IPS-20b (cell line): ENCODE data around the gene KIF1B.

Experiments
- H3K27ac ChIP-seq: one replicate; pipeline ENCODE4 v1.5.1; 2013; ENCODE audit warnings: low read length
- H3K27me3 ChIP-seq: 2 replicates; pipeline ENCODE4 v1.6.1; 2013; ENCODE audit warnings: mild to moderate bottlenecking, low read length, inconsistent platforms; ENCODE audit not compliant: insufficient read depth
- H3K36me3 ChIP-seq: 2 replicates; pipeline ENCODE4 v1.6.1; 2013; ENCODE audit warnings: low read depth, mild to moderate bottlenecking, inconsistent platforms, low read length, moderate library complexity; ENCODE audit not compliant: insufficient read depth
- H3K4me1 ChIP-seq: 2 replicates; pipeline ENCODE4 v1.6.1; 2013; ENCODE audit warnings: mild to moderate bottlenecking, control low read depth, inconsistent platforms, low read length, moderate library complexity; ENCODE audit not compliant: insufficient read depth
- H3K4me3 ChIP-seq: 2 replicates; pipeline ENCODE4 v1.5.1; 2013; ENCODE audit warnings: mild to moderate bottlenecking, low read length, inconsistent platforms
- H3K9ac ChIP-seq: 2 replicates; pipeline ENCODE4 v1.6.1; 2013; ENCODE audit warnings: low read depth, mild to moderate bottlenecking, inconsistent platforms, low read length, moderate library complexity
- H3K9me3 ChIP-seq: 2 replicates; pipeline ENCODE4 v1.6.1; 2013; ENCODE audit warnings: mild to moderate bottlenecking, low read depth, low read length, inconsistent platforms; ENCODE audit not compliant: insufficient read depth

KIF1B gene

GRCh38 chr1:10384219-10384618 is 173.8 kb downstream of the KIF1B start:
- no peak overlapping the region for H3K9ac ChIP-seq
- no peak overlapping the region for H3K4me3 ChIP-seq
- H3K9me3 ChIP-seq, result no peaks in the 10 kb centered on the region
- no peak overlapping the region for H3K27ac ChIP-seq
- no peaks in the 10 kb centered on the region for H3K27me3 ChIP-seq
- peaks cover 7% of the 10 kb centered on the region; the same call in 1 of the 2 replicates for H3K4me1 ChIP-seq
- peaks cover 36% of the 10 kb centered on the region for H3K36me3 ChIP-seq

GRCh38 chr1:10386761-10387676 is 176.6 kb downstream of the KIF1B start:
- no peaks in the 10 kb centered on the region for H3K27me3 ChIP-seq
- peak overlapping the region; percentile 40; the same call in 1 of the 2 replicates for H3K9ac ChIP-seq
- H3K9me3 ChIP-seq, result no peaks in the 10 kb centered on the region
- peaks cover 15% of the 10 kb centered on the region; the same call in 1 of the 2 replicates for H3K36me3 ChIP-seq
- H3K27ac ChIP-seq, result no peak overlapping the region
- peaks cover 7% of the 10 kb centered on the region; the same call in 1 of the 2 replicates for H3K4me1 ChIP-seq
- H3K4me3 ChIP-seq, result no peak overlapping the region

GRCh38 chr1:10387677-10388386 is 177.5 kb downstream of the KIF1B start:
- Histone ChIP-seq H3K27me3 (no peaks in the 10 kb centered on the region), H3K27ac (peak overlapping the region; percentile 48), H3K4me1 (peaks cover 7% of the 10 kb centered on the region; the same call in 1 of the 2 replicates), H3K36me3 (peaks cover 15% of the 10 kb centered on the region; the same call in 1 of the 2 replicates), H3K9me3 (no peaks in the 10 kb centered on the region), H3K4me3 (no peak overlapping the region), H3K9ac (peak overlapping the region; percentile 40; the same call in 1 of the 2 replicates)

GRCh38 chr1:10388387-10388715 is 178.0 kb downstream of the KIF1B start:
- Histone ChIP-seq H3K4me3 (no peak overlapping the region), H3K36me3 (peaks cover 11% of the 10 kb centered on the region; the same call in 1 of the 2 replicates), H3K27ac (no peak overlapping the region), H3K9me3 (no peaks in the 10 kb centered on the region), H3K9ac (peak overlapping the region; percentile 40; the same call in 1 of the 2 replicates), H3K4me1 (peaks cover 7% of the 10 kb centered on the region; the same call in 1 of the 2 replicates), H3K27me3 (no peaks in the 10 kb centered on the region)

- no peaks in the 10 kb centered on the region for H3K9me3 ChIP-seq
Measured at GRCh38 chr1:10389271-10389973, 179.1 kb downstream of the KIF1B start.

GRCh38 chr1:10396870-10397269 is 186.5 kb downstream of the KIF1B start:
- no peak overlapping the region for H3K4me3 ChIP-seq
- H3K36me3 ChIP-seq, result peaks cover 16% of the 10 kb centered on the region
- no peak overlapping the region for H3K27ac ChIP-seq
- H3K9me3 ChIP-seq, result no peaks in the 10 kb centered on the region
- H3K27me3 ChIP-seq, result no peaks in the 10 kb centered on the region
- peaks cover 8% of the 10 kb centered on the region; the same call in 1 of the 2 replicates for H3K4me1 ChIP-seq
- H3K9ac ChIP-seq, result no peak overlapping the region

More at GRCh38 chr1:10389271-10389973, 179.1 kb downstream of the KIF1B start:
- H3K4me1 ChIP-seq, result peaks cover 7% of the 10 kb centered on the region; the same call in 1 of the 2 replicates
- H3K27ac ChIP-seq, result no peak overlapping the region
- no peak overlapping the region for H3K4me3 ChIP-seq
- H3K36me3 ChIP-seq, result peaks cover 6% of the 10 kb centered on the region; the same call in 1 of the 2 replicates
- H3K27me3 ChIP-seq, result no peaks in the 10 kb centered on the region
- H3K9ac ChIP-seq, result no peak overlapping the region

GRCh38 chr1:10398278-10398733 is 187.9 kb downstream of the KIF1B start:
- H3K9ac ChIP-seq, result peak overlapping the region; percentile 82; the same call in 1 of the 2 replicates
- peaks cover 8% of the 10 kb centered on the region; the same call in 1 of the 2 replicates for H3K4me1 ChIP-seq
- H3K27ac ChIP-seq, result peak overlapping the region; percentile 1
- H3K4me3 ChIP-seq, result peak overlapping the region; percentile 82
- H3K27me3 ChIP-seq, result no peaks in the 10 kb centered on the region
- H3K36me3 ChIP-seq, result peaks cover 30% of the 10 kb centered on the region
- H3K9me3 ChIP-seq, result no peaks in the 10 kb centered on the region

- Histone ChIP-seq H3K27me3 (no peaks in the 10 kb centered on the region), H3K4me1 (peaks cover 8% of the 10 kb centered on the region; the same call in 1 of the 2 replicates), H3K9ac (peak within 1 kb of the TSS; percentile 82), H3K9me3 (no peaks in the 10 kb centered on the region), H3K27ac (peak within 1 kb of the TSS; percentile 84), H3K4me3 (peak within 1 kb of the TSS; percentile 82), H3K36me3 (peaks cover 36% of the 10 kb centered on the region)
Measured at GRCh38 chr1:10398734-10399443, 188.5 kb downstream of the KIF1B start, which contains the start of gene PGD. Gene PGD, plus strand, starts transcription at chr1:10399064. Its CDS starts 54 bp downstream, at chr1:10399118.

GRCh38 chr1:10399444-10399941 is 189.1 kb downstream of the KIF1B start:
- no peaks in the 10 kb centered on the region for H3K9me3 ChIP-seq
- peak overlapping the region; percentile 84 for H3K27ac ChIP-seq
- H3K36me3 ChIP-seq, result peaks cover 42% of the 10 kb centered on the region
- H3K4me1 ChIP-seq, result peaks cover 8% of the 10 kb centered on the region; the same call in 1 of the 2 replicates
- H3K9ac ChIP-seq, result peak overlapping the region; percentile 82
- H3K4me3 ChIP-seq, result peak overlapping the region; percentile 82
- no peaks in the 10 kb centered on the region for H3K27me3 ChIP-seq

- Histone ChIP-seq H3K9me3 (no peaks in the 10 kb centered on the region), H3K9ac (peak overlapping the region; percentile 82), H3K4me3 (peak overlapping the region; percentile 82), H3K27me3 (no peaks in the 10 kb centered on the region), H3K27ac (no peak overlapping the region), H3K36me3 (peaks cover 47% of the 10 kb centered on the region), H3K4me1 (peaks cover 8% of the 10 kb centered on the region; the same call in 1 of the 2 replicates)
Measured at GRCh38 chr1:10400013-10400412, 189.6 kb downstream of the KIF1B start.
